IMR-90 (cell line): ENCODE results near the gene GRIA4. TPM values are rescaled to one million over a fixed set of nuclear protein-coding genes. Genes with fewer than 3 reads are reported as not detected.

Source experiments
- ATAC-seq: fragments of 200-7000 bp; cut with Tn5 transposase; 2 replicates; pipeline ENCODE4 v1.9.1; 2020; ENCODE audit warnings: low read depth, mild to moderate bottlenecking, moderate library complexity
- BruUV-seq: library from RNA; stranded (reverse); fragments of 400-500 nt; replicated peaks from 2 replicates; lab custom pipeline; 2021; lab: Mats Ljungman, UMichigan
- CTCF ChIA-PET: fragments of 300-600 bp; formaldehyde crosslinking; extraction: SDS; loops from one replicate; lab custom pipeline; 2021; ENCODE audit warnings: antibody characterized with exemption; lab: Yijun Ruan, JAX
- POLR2A ChIA-PET: fragments of 300-600 bp; sonication (Branson Sonifier 250); formaldehyde crosslinking; loops from one replicate; lab custom pipeline; 2022; ENCODE audit warnings: antibody characterized with exemption; ENCODE audit not compliant: unreplicated experiment; lab: Charles Lee
- DNase-seq: peaks from one replicate; pipeline ENCODE4 v3.0.0; 2013
- H2AFZ ChIP-seq: replicated peaks from 2 replicates; pipeline ENCODE3; 2013; ENCODE audit warnings: low read length, mild to moderate bottlenecking; ENCODE audit not compliant: poor library complexity
- H2AK5ac ChIP-seq: 2 replicates; pipeline ENCODE4 v1.6.1; 2013; ENCODE audit warnings: low read depth, low read length, inconsistent platforms
- H2AK9ac ChIP-seq: replicated peaks from 2 replicates; pipeline ENCODE3; 2013; ENCODE audit warnings: mild to moderate bottlenecking, low read depth, low read length, moderate library complexity; ENCODE audit not compliant: poor library complexity
- H2BK120ac ChIP-seq: 2 replicates; pipeline ENCODE4 v1.6.1; 2013; ENCODE audit warnings: low read depth, low read length, inconsistent platforms
- H2BK15ac ChIP-seq: 3 replicates; pipeline ENCODE4 v1.6.1; 2013; ENCODE audit warnings: low read depth, low read length, inconsistent platforms
- H2BK20ac ChIP-seq: 2 replicates; pipeline ENCODE4 v1.6.1; 2013; ENCODE audit warnings: low read depth, mild to moderate bottlenecking, inconsistent platforms, low read length, moderate library complexity
- H2BK5ac ChIP-seq: 2 replicates; pipeline ENCODE4 v1.6.1; 2013; ENCODE audit warnings: mild to moderate bottlenecking, low read depth, low read length, inconsistent platforms; ENCODE audit not compliant: poor library complexity, severe bottlenecking
- H3K14ac ChIP-seq: replicated peaks from 2 replicates; pipeline ENCODE4 v1.6.1; 2013; ENCODE audit warnings: low read depth, low read length, inconsistent platforms
- H3K18ac ChIP-seq: 2 replicates; pipeline ENCODE4 v1.6.1; 2013; ENCODE audit warnings: low read depth, low read length, control low read depth
- H3K23ac ChIP-seq: 2 replicates; pipeline ENCODE4 v1.6.1; 2013; ENCODE audit warnings: low read depth, low read length, inconsistent platforms
- H3K27ac ChIP-seq: 2 replicates; pipeline ENCODE4 v1.5.1; 2013; ENCODE audit warnings: mild to moderate bottlenecking, control low read depth, low read length; ENCODE audit not compliant: insufficient read depth
- H3K27me3 ChIP-seq: 2 replicates; pipeline ENCODE4 v1.6.1; 2013; ENCODE audit warnings: low read length; ENCODE audit not compliant: control insufficient read depth, insufficient read depth
- H3K36me3 ChIP-seq: 2 replicates; pipeline ENCODE4 v1.6.1; 2013; ENCODE audit warnings: low read length, mixed read lengths; ENCODE audit not compliant: control insufficient read depth, insufficient read depth
- H3K4ac ChIP-seq: 2 replicates; pipeline ENCODE4 v1.6.1; 2013; ENCODE audit warnings: low read depth, low read length, inconsistent platforms
- H3K4me1 ChIP-seq: 2 replicates; pipeline ENCODE4 v1.6.1; 2013; ENCODE audit warnings: low read length, mixed read lengths; ENCODE audit not compliant: control insufficient read depth, insufficient read depth
- H3K4me2 ChIP-seq: 2 replicates; pipeline ENCODE4 v1.6.1; 2013; ENCODE audit warnings: low read depth, mild to moderate bottlenecking, control low read depth, low read length, moderate library complexity
- H3K4me3 ChIP-seq: 2 replicates; pipeline ENCODE4 v1.5.1; 2013; ENCODE audit warnings: low read depth, mild to moderate bottlenecking, control low read depth, low read length, moderate library complexity; ENCODE audit not compliant: insufficient read depth
- H3K56ac ChIP-seq: 2 replicates; pipeline ENCODE4 v1.6.1; 2013; ENCODE audit warnings: low read length, inconsistent platforms; ENCODE audit not compliant: insufficient read depth; ENCODE audit errors: extremely low read depth
- H3K79me1 ChIP-seq, 2 experiments: 2 replicates each; pipeline ENCODE4 v1.6.1; 2013; ENCODE audit warnings: low read length in 2 of 2, inconsistent platforms in 1 of 2, low read depth in 1 of 2
- H3K9ac ChIP-seq: 2 replicates; pipeline ENCODE4 v1.6.1; 2013; ENCODE audit warnings: low read depth, low read length, control low read depth
- H3K9me1 ChIP-seq: 2 replicates; pipeline ENCODE4 v1.6.1; 2013; ENCODE audit warnings: low read length, inconsistent platforms; ENCODE audit not compliant: insufficient read depth
- H3K9me3 ChIP-seq: 2 replicates; pipeline ENCODE4 v1.6.1; 2013; ENCODE audit warnings: low read length; ENCODE audit not compliant: control insufficient read depth, insufficient read depth
- H4K20me1 ChIP-seq: 2 replicates; pipeline ENCODE4 v1.6.1; 2013; ENCODE audit warnings: low read length, inconsistent platforms; ENCODE audit not compliant: insufficient read depth
- H4K5ac ChIP-seq: 2 replicates; pipeline ENCODE4 v1.6.1; 2013; ENCODE audit warnings: mild to moderate bottlenecking, low read depth, low read length, control low read depth
- H4K8ac ChIP-seq, 2 experiments: 2 replicates each; pipeline ENCODE4 v1.6.1; 2013; ENCODE audit warnings: low read depth in 2 of 2, low read length in 2 of 2, control low read depth in 1 of 2, inconsistent platforms in 1 of 2
- H4K91ac ChIP-seq: 2 replicates; pipeline ENCODE4 v1.6.1; 2013; ENCODE audit warnings: low read depth, low read length, inconsistent platforms; ENCODE audit not compliant: insufficient read depth
- BHLHE40 ChIP-seq: fragments of 150-350 bp; IDR thresholded peaks from 2 replicates; pipeline ENCODE4 v1.6.1; 2016; ENCODE audit warnings: mild to moderate bottlenecking, low read depth, low read length
- RCOR1 ChIP-seq: IDR thresholded peaks from 2 replicates; pipeline ENCODE4 v1.6.1; 2012; ENCODE audit warnings: mild to moderate bottlenecking, low read length, improper control_type of control experiment; ENCODE audit not compliant: insufficient replicate concordance
- RFX5 ChIP-seq: IDR thresholded peaks from 2 replicates; pipeline ENCODE4 v1.8.0; 2012; ENCODE audit warnings: low read depth, mild to moderate bottlenecking, low read length, moderate library complexity
- WGBS, 2 experiments: methylation state at CpG; one replicate each; pipeline versions ENCODE4 v1.1.5 to v1.1.7; 2013; ENCODE audit warnings: missing lambda C conversion rate in 2 of 2; ENCODE audit not compliant: insufficient read length in 1 of 2; ENCODE audit errors: extremely low coverage in 2 of 2; 5-methylcytosine and 5-hydroxymethylcytosine counted together
- dilution Hi-C: fragments of 300-500 bp; cut with HindIII; formaldehyde crosslinking; loops from one replicate; pipeline ENCODE4 v1.14.3; 2018; ENCODE audit warnings: low sequenced_read_pairs; ENCODE audit not compliant: unreplicated experiment
- in situ Hi-C: fragments of 300-500 bp; cut with MboI; formaldehyde crosslinking; loops from 3 replicates; pipeline ENCODE4 v1.14.3; 2019; ENCODE audit warnings: low sequenced_read_pairs, inconsistent platforms, mixed read lengths
- intact Hi-C: fragments of 100-400 bp; cut with micrococcal nuclease; formaldehyde crosslinking; loops from 2 replicates; pipeline ENCODE4 v1.10.0; 2022
- polyA plus RNA-seq, 3 experiments: library from polyadenylated mRNA; depleted of rRNA; stranded (reverse); fragments of >200 nt; gene quantifications; 2 replicates each; pipeline ENCODE4 v1.2.3, GENCODE V29; 2012; ENCODE audit warnings: low replicate concordance in 1 of 3
- total RNA-seq: library from RNA; depleted of rRNA; stranded (reverse); fragments of >200 nt; gene quantifications from 2 replicates; pipeline ENCODE4 v1.2.3, GENCODE V29; 2012
- TF ChIP-seq, protein P1 (sequence below): fragments of 150-350 bp; IDR thresholded peaks from 2 replicates; pipeline ENCODE4 v1.6.1; 2016; ENCODE audit warnings: low read depth, mild to moderate bottlenecking, low read length, moderate library complexity, borderline replicate concordance

Gene GRIA4
- total and polyA plus RNA-seq, 2 of the 4 experiments (the other 2 are of a cell fraction) = 0.36 to 1.0 TPM

DNA sequence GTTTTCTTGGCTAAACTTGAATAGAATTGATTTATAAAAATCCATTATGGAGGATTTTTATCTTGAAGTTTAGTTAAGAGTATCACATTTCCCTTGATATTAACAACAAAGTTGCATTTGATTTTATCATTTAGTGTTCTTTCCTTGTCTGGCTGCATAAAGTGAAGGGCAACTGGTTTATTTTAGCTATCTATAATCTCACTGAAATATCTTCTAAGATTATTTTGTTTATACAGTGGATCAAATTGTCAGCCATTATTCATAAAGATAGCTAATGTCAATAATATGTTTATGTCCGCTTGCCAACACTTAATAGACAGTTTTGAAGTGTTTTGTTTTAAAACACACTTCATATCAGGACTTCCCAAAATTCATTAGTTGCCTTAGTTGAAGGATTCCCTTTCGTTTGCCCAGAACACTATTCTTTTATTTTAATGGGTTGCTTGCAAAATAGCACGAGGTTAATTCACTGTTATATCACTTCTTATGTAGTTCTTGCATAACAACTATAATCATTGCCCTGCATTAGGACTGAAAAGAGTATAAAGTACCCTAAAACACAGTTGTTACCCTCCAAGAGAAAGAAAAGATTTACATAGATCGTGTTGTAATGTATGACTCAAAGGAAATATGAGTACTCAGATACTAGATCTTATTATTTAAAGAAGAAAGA, 339.2 kb downstream of the GRIA4 start:
- H3K9me1 ChIP-seq = no peaks in the 10 kb centered on the region; the same call in 1 of the 2 replicates
- no peaks in the 10 kb centered on the region for H3K4me1 ChIP-seq
- H3K9me3 ChIP-seq = no peaks in the 10 kb centered on the region
- H3K79me1 ChIP-seq = no peaks in the 10 kb centered on the region
- TF ChIP-seq, protein P1, sequence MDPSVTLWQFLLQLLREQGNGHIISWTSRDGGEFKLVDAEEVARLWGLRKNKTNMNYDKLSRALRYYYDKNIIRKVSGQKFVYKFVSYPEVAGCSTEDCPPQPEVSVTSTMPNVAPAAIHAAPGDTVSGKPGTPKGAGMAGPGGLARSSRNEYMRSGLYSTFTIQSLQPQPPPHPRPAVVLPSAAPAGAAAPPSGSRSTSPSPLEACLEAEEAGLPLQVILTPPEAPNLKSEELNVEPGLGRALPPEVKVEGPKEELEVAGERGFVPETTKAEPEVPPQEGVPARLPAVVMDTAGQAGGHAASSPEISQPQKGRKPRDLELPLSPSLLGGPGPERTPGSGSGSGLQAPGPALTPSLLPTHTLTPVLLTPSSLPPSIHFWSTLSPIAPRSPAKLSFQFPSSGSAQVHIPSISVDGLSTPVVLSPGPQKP = no peak
- TF ChIP-seq BHLHE40 (no peak), RCOR1 (no peak), RFX5 (no peak)
- no peaks in the 10 kb centered on the region for H3K27me3 ChIP-seq
- H4K5ac ChIP-seq = no peak overlapping the region
- no peak overlapping the region for H3K4me3 ChIP-seq
- H3K9ac ChIP-seq = no peak overlapping the region
- WGBS, 2 experiments = no CpG with 5 or more reads among the region's 4 CpGs
- H2BK15ac ChIP-seq = no peak overlapping the region
- BruUV-seq = no TSS peak
- no peak overlapping the region for H4K91ac ChIP-seq
- no peak overlapping the region for H2AK5ac ChIP-seq
- dilution Hi-C loops = no loop called here
- H3K4me2 ChIP-seq = 0 out of 2 replicates have a peak overlapping the region, but pooled peaks have one; percentile 8
- ATAC-seq (peak; percentile 53; the same call in 1 of the 2 replicates), DNase-seq (peak; percentile 20)
- ChIA-PET CTCF (no interaction called here), POLR2A (no interaction called here)
- no peak overlapping the region for H2AK9ac ChIP-seq
- no peak overlapping the region for H4K8ac ChIP-seq
- H3K56ac ChIP-seq = no peak overlapping the region
- no peaks in the 10 kb centered on the region for H3K36me3 ChIP-seq
- no peak overlapping the region for H3K27ac ChIP-seq
- H3K23ac ChIP-seq = no peak overlapping the region
- no peaks in the 10 kb centered on the region for H4K20me1 ChIP-seq
- no peak overlapping the region for H3K14ac ChIP-seq
- no peak overlapping the region for H2BK120ac ChIP-seq
- H3K18ac ChIP-seq = no peak overlapping the region
- no peak overlapping the region for H3K4ac ChIP-seq
- intact Hi-C loops = no loop called here
- H2AFZ ChIP-seq = no peak overlapping the region
- H2BK20ac ChIP-seq = no peak overlapping the region
- in situ Hi-C loops = no loop called here
- H2BK5ac ChIP-seq = no peak overlapping the region
